Lung microvascular endothelial cell (primary cell): ENCODE data around the gene MRPS17. TPM values are rescaled to one million over a fixed set of nuclear protein-coding genes. Genes with fewer than 3 reads are reported as not detected.

Experiments used
- DNase-seq, 2 donors: peaks; one replicate each; pipeline versions ENCODE4 v3.0.0 to v3.0.0-alpha.2; 2010; ENCODE audit warnings: low read depth in 2 of 2
- total RNA-seq: library from RNA; depleted of rRNA; stranded (reverse); fragments of >200 nt; gene quantifications from 2 replicates; pipeline ENCODE4 v1.2.1, GENCODE V29; 2014

MRPS17 gene
- total RNA-seq, 1 donor from 2014 or later: 23.2 TPM

DNA sequence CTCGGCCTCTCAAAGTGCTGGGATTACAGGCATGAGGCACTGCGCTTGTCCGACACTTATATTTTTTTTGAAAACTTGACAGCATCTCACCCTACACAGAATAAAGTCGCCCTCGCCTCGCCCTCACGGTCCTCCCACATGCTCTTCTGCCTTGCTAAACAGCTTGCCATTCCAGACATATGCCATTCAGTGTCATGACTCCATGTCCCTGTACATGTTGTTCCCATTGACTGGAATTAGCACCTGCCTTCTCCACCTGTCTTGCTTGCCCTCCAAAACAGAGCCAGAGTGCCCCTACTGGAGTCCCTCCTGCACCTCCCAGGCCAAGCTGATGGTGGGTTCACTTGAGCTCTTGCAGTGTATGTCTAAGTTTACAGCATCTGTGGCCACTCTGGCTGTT is 18.9 kb downstream of the MRPS17 start:
- DNase-seq: no peak

DNA sequence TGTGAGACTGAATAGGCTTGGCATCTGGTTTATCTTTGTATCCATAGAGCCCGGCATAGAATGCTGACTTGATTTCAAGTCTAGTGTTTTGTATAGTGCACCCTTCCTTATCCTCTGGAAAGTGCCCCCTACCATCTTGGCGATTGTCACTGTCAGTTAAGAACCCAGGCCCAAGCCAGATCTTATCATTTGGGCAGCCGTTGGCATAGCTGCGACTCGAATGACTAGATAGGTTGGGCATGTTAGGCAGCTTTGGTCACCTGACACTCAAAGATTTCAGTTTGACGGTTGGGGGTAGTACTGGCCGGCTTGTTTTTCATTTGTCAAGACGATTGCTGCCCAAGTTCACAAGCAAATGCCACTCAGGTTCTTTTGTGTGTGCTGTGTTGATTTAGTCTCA is 19.3 kb downstream of the MRPS17 start:
- DNase-seq: no peak

DNA sequence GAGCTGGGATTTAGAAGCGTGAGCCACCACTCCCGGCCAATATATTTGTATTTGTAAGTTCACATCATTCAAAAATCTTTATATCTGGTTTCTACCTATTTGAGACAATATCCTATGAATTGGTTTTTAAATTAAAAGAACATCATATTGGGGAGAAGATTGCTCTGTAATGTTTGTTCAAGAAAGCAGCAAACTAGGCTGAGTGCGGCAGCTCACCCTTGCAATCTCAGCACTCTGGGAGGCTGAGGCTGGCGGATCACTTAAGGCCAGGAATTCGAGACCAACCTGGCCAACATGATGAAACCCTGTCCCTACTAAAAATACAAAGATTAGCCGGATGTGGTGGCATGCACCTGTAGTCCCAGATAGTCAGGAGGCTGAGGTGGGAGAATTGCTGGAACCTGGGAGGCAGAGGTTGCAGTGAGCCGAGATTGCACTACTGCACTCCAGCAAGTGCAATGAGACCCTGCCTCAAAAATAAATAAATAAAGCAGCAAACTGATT is 22.1 kb downstream of the MRPS17 start:
- DNase-seq: no peak

DNA sequence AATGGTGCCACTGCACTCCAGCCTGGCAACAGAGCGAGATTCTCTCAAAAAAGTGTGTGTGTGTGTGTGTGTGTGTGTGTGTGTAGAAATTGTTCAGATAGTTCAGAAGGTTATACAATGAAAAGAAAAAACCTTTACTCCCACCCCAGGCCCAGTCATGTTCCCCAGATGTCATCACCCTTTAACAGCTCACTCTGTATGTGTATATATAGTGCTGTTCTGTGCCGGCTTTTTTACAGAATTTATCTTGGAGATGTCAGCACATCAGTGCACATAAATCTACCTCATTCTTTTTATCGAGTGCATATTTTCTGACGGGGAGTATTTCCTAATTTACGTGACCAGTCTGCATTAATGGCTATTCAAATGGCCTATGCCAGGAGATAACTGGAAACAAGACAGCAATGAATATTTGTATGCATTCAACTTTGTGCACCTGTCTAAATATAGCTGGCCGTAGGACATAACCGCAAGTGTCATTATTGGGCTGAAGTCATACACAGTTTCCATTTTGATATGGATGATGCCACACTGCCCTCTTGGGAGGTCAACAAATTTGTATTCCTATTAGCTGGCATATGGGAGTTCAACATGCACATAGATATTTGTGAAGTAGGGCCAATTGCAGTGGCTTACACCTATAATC is 24.4 kb downstream of the MRPS17 start:
- peak in 1 of 2 donors; percentile 8 for DNase-seq

DNA sequence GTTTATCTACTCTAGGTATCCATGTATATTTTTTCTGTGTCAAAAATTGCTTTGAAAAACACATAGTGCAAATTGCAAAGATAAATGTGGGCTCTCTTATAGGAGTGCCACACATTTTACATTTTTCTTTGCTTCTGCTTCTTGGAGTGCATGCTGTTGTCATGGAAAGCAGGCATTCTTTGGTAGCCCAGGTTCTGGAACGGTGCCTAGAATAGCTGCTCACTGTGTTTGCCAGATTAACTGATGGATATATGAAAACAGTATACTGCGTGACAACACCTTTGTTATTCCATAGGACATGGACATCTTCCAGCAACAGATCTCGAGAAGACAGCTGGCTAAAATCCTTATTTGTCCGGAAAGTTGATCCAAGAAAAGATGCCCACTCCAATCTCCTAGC is 26.2 kb downstream of the MRPS17 start:
- peak; percentile 78 to 84 for DNase-seq

DNA sequence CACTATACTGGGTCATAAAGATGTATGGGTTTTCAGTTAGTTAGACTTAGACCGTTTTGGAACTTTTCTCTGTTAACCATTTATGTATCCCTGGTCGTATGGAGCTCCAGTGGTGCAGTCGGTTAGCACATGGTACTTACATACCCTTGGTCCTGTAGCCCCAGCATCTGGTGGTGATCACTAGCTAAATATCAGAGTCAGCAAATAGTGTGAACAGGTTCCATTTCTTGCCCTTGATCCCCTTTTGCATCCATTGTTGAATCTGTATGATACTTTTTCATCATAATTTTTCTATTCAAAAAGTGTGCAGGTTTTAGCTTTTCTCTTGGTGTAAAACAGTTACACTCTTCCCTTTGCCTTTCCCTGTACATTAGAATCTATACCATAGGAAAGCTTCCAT is 28.6 kb downstream of the MRPS17 start:
- DNase-seq: no peak

DNA sequence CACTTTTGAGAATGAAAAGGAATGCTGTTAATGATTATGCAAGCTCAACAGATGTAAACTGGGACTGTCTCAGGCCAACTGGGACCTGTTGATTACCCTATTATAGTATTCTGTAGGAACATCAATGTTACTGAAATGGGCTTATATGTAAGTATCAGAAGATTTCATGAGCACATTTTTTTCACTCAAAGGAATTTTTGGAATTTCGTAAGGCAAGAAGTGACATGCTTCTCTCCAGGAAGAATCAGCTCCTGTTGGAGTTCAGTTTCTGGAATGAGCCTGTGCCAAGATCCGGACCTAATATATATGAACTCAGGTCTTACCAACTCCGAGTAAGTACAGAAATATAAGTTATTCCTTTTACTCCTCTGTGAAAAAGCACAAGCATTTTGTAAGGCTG is 31.9 kb downstream of the MRPS17 start:
- no peak for DNase-seq

DNA sequence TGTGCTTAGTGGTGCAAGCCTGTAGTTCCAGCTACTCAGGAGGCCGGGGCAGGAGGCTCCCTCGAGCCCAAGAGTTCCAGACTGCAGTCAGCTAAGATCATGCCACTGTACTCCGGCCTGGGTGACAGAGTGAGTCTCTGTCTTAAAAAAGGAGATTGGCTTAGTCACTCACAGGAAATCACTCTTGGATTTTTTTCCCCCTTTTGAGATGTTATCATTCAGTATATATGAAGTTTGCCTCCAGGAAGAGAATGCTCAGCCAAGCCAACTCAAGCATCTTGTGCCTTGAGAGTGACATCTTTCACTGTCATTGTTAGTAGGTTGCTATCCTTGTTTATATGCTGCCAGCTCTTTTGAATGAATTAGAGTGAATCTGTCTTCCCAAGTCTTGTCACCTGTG is 40.7 kb downstream of the MRPS17 start:
- DNase-seq: peak in 1 of 2 donors; percentile 56

DNA sequence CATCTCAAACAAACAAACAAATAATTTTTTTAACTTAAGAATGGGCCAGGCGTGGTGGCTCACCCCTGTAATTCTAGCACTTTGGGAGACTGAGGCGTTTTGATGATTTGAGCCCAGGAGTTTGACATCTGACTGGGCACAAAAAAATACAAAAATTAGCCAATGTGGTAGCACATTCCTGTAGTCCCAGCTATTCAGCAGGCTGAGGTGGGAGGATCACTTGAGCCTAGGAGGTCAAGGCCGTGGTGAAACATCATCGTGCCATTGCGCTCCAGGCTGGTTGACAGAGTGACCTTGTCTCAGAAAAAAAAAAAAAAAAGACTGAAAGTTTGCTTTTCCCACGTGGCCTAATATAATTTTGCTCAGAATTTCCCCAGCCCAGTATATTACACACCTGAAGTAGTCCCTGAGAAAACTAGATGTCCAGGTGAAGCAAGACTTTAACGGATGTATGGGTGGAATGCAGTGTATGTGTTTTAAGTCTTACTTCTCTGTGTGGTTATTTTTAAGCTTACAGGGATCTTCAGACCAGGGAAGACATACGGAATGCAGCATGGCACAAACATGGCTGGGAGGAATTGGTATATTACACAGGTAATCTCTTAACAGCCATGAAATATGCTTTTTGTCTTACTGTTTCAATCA is 45.3 kb downstream of the MRPS17 start:
- DNase-seq: no peak

DNA sequence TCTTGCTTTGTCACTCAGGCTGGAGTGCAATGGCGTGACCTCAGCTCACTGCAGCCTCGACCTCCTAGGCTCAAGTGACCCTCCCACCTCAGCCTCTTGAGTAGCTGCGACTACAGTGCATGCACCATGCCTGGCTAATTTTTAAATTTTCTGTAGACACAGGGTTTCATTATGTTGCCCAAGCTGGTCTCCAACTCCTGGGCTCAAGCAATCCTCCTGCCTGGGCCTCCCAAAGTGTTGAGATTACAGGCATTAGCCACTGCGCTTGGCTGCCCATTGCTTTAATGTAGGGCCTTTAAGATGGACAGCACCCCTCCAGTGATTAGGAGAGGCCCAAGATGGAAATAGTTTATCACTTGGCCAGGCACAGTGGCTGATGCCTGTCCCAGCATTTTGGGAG is 52.1 kb downstream of the MRPS17 start:
- no peak for DNase-seq

Other genes with a start within 250 kb of the MRPS17 start
- gene SEPTIN14, start 89.1 kb upstream of the MRPS17 start, total RNA-seq: not detected in 2 replicates
- 2.0 and 2.8 TPM in 2 replicates for gene ZNF713, start 64.4 kb upstream of the MRPS17 start, total RNA-seq
- gene NIPSNAP2, start 12.7 kb downstream of the MRPS17 start, total RNA-seq: 33.5 and 33.6 TPM in 2 replicates
- gene PSPH, start 99.6 kb downstream of the MRPS17 start, total RNA-seq: 19.4 and 29.8 TPM in 2 replicates
- 159 and 184 TPM in 2 replicates for gene CCT6A, start 99.9 kb downstream of the MRPS17 start, total RNA-seq
- 154 and 232 TPM in 2 replicates for gene SUMF2, start 112.4 kb downstream of the MRPS17 start, total RNA-seq
- gene PHKG1, start 141.1 kb downstream of the MRPS17 start, total RNA-seq: 0.20 and 0.22 TPM in 2 replicates
- gene CHCHD2, start 154.6 kb downstream of the MRPS17 start, total RNA-seq: 282 and 284 TPM in 2 replicates
- not detected in 2 replicates for gene NUPR2, start 164.5 kb downstream of the MRPS17 start, total RNA-seq